GM18909 (cell line): ENCODE data around the gene TMEM271.

Experiments
- ATAC-seq: cut with Tn5 transposase; IDR thresholded peaks from one replicate; pipeline ENCODE4 v1.9.1; 2021; ENCODE audit warnings: mild to moderate bottlenecking; ENCODE audit not compliant: unreplicated experiment, poor library complexity

TMEM271 gene

DNA sequence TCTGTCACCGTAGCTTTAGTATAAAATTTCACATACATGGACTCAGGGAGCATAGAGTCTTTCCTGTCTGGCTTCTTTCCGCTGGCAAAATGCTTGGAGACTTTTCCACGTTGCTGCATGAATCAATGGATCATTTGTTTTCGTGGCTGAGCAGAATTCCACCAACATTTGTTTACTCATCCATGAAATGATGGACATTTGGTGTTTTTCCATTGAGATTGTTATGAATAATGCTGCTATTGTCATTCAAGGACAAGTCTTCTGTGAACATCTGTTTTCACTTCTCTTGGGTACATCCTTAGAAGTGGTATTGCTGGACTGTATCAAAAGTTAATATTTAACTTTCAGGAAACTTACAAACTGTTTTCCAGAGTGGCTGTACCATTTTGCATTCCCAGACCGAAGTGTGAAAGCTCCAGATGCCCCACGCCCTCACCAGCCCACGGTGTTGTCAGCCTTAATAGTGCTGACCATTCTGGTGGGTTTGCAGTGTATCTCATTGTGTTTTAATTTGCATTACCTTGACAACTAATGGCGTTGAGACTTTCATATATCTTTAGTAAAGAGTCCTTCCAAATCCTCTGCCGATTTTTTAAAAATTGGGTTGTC, 5.8 kb upstream of the TMEM271 start:
- ATAC-seq, result no peak

DNA sequence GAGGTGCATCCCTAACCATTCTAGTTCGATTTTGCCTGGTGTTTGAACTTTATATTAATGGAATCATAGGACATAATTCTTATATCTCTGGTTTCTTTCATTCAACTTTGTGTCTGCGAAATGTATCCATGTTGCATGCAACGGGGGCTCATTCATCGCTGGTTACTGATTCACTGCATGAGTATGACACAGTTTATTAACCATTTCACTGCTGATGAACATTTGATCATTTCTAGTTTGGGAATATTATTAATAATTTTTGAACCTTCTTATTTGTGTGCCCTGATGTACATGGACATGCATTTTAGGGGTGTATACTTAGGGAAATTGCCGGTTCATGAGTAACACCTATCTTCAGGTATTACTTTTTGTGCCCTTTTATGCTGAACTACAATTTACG, 5.1 kb upstream of the TMEM271 start:
- no peak for ATAC-seq

DNA sequence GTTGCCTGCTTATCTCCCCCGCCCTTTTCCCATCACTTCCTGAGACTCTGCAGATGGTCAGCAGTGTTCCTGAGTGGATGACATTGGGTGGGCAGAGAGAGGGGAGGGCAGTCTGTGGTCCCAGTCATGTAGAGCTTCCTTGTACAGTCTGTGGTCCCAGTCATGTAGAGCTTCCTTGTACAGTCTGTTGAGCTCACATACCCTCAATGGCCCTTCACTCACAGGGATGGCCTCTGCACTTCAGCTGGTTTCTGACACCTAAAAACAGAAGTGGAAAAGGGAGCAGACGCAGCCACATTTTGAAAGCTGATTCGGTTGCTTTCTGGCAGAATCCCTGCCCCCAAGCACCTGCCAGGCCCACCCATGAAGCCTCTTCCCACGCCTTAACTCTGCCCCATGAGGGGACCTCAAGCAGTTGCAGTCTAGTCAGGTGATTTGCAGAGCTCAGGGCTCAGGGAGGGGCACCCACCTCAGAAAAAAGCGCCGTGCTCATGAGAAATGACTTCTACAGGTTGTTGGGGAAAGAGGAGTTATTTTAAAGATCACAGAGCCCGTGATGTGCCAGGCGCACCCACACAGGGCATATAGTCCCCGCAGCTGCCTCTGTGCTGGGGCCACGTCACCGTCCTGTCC, 3.6 kb upstream of the TMEM271 start:
- ATAC-seq, result no peak

DNA sequence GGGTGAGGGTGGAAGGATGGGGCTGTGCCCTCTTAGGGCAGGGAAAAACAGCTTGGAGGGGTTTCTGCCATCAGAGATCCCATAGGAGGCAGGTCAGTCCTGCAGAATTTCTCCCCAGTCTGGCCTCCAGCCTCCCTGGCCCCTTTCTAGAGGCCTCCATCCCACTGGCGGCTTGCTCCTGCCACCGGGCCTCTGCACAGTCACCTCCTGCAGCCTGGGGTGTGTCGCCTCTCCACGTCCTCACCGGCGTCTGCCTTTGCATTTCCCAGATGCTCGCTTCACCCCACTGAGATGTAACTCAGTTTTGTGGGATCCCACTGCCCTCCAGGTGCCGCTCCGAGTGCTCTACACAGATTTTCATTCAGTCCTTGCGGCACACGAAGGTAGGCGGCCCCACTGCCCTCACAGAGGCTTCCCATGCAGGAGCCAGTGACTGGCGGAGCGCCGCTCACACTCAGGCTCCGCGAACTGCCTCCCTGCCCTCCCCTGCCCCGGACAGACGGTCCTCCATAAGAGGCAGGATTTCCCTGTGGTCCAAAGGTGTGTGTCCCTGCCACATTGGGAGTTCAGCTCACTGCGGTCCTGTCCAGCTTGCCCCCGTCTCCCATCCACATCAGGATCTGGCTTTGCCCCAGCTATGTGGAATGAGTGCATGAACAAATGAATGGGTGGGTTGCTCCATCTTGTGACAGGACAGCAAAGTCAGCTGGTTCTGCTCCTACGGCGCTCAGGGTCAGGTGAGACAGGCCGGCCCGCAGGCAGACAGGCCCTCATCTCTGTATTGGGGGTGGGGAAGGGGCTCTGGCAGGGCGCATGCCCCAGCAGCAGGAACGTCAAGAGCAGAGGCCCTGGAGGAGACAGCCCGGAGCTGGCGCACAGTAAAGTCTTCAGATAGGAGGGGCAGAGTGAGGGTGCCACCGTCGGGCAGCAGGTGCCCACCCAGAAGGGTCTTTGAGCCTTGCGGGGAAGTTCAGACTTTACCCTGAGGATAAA, 2.7 kb upstream of the TMEM271 start:
- ATAC-seq, result no peak

DNA sequence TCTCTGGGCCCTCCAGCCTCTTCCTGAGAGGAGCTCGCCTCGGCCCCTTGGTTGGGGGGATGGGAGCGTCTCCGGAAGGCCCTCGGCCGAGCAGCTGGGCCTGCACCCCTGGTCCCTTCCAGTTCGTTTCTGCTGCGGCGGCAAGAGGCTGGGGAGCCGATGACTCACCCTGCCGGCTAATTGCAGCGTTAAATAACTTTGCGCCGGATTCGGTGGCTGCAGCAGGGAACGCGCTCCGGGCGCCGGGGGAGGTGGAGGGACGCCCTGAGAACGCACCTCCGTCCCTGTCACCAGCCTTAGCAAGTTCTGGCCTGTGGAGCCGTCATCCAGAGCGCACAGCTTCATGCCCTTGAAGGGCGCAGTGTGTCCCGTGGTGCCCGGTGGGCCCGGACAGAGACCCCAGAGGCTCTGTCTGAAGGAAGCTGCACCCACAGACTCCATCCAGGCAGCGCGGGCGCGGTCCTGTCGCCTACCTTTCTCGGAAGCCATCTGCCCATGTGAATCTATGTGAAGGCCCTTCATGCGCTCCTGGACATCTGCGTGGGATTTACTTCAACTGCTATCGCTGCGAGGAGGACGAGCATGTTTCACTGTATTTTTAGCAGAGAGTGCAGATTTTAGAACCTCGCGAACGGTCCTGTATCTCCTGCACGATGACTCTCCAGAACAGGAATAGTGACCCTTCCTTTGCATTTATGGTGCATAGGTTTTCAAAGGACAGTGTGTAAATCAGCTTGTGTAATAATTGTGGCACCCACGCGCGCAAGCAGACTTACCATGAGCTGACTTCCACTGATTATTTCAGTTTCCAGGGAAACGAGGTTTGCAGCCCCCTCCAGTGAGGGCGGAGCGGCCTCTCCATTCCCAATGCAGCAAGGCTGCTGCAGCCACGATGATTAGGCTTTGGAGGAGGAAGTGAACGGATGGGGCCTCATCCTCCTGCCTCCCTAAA, 1.7 kb upstream of the TMEM271 start:
- no peak for ATAC-seq

DNA sequence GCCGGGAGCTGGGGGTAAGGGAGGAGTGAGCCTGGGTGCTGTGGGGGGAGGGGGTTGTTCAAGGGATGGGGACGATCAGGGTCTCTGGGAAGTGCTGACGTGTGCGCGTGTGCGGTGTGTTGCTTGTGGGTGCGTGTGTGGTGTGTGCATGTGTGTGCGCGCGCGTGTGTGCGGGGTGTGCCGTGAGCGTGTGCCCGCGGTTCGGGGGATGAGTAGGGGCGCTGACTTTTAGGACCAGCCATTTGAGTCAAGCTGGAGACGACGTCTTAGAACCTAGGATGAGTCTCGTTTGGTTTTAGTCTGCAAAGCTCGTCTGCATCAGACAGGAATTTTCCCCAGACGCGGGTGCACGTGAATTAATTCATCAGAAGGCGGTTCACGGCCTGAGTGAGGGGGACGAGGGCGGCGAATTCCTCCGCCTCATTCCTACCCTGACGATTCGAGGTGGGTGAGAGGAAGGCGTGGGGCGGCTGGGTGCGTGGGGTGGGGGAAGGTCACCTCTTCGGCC, 950 bp upstream of the TMEM271 start:
- ATAC-seq, result no peak

DNA sequence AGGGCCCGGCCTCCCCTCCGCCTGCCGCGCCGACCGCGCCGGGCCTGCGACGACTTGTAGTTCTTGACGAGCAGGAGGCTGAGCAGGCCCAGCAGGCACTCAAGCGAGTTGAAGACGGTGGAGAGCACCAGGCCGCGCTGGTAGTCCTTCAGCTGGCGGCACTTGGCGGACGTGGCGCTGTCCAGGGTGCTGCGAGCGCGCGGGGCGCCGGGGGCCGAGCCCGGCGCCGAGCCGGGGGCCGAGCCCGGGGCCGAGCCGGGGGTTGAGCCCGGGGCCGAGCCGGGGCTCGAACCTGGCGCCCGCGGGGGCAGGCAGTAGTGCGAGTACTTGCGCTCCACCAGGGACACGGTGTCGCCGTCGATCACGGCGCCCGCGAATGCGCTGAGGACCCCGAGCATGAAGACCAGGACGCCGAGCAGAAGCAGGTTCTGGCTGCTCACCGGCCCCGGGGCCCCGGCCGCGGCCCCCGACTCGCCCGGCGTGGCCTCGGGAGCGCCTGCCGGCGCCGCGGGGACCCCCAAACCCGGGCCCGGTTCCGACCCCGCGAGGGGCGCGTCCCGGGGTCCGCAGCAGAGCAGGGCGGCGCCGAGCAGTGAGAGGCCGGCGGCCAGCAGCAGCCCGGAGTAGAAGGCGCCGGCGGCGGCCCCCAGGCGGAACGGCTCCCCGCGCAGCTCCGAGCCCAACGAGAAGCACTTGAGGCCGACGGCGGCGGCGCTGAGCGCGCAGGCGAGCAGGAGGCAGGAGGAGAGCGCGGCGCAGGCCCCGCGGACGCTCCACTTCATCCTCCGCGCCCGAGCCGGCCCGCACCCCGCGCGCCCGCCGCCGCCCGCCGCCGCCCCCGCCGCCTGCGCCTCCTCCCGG, 584 bp downstream of the TMEM271 start:
- ATAC-seq, result no peak

DNA sequence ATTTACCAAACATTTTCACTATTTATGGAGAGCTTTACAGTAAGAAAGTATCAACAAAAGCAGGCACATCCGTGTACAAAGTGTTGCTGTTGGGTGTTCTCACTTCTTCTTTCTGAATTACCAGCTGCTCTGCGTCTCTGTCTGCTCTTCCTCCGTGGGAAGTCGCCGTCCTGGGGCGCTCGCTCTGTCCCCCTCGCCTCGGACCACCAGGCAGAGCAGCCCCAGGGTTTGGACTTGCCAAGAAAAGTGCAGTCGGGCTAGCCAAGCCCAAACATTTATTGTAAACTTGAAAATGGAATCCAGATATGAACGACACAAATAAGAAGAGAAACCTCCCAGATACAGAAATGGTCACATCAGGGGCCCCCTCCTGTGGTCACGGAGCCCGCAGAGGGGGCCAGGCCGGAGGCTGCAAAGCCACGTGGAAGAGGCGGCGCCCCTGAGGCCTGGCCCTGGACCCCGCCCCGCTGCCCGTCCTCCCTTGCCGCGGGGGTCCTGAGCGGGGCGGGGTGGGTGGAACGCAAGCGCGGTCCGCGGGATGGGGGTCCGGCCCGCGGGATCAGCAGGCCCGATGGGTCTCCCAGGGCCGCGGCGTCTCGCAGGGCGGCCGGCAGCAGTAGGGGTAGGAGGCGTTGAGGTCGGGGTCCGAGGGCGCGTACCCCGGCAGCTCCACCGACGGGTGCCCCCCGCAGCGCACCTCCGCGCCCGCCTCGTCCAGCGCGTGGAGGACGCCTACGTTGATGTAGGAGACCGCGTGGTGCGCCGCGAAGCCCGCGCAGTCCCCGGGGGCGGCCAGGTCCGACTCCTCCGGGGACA, 1.5 kb downstream of the TMEM271 start:
- no peak for ATAC-seq

DNA sequence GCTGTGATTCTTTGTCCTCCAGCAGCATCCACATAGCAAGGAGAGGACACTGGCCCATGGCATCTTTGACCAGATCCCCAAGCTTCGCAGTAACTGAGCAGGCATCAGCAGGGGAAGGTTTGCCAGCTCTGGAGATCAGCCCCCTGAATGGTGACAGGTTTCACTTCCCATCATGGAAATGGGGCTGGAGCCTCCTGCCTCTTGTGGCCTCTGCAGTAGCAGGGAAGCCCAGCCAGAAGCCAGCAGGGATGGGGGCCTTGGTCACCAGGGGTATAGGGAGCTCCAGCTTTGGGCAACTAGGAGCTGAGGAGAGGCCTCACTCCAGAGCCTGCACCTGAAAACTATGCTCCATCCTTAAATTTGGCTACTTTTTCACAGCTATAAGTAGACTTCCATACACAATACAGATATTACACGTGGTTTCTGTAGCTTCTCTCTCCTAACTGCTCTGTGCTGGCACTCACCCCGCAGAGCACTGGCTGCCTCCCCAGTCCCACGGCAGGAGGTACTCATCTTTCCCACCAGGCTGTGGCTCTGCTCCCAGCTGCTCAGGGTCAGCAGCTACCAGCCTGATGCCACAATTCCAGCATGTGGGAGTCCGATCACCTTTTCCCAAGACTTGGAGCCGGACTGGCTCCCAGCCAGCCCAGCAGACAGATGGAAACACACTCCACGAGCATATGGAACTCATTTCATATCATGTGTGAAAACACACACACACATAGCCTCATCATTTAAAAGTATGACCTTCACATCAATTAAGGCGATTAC, 2.8 kb downstream of the TMEM271 start:
- ATAC-seq, result no peak

DNA sequence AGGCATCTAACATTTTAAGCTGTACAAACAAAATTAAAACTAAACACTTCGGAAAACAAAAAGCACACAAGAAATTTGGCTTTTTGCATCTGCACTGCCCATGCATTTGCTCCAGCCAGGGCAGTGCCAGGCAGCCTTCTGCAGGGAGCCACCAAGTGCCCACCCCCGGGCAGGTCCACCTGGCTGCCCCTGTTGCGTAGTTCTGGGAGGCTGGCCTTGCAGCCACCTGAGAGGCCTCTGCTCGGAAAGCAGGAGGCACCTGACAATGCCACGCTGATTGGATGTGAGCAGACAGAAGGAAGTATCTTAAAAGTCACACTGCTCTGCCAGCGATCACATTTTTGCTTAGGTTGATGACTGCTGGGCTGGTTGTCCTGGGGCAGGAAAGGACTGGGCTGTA, 3.5 kb downstream of the TMEM271 start:
- ATAC-seq, result no peak

DNA sequence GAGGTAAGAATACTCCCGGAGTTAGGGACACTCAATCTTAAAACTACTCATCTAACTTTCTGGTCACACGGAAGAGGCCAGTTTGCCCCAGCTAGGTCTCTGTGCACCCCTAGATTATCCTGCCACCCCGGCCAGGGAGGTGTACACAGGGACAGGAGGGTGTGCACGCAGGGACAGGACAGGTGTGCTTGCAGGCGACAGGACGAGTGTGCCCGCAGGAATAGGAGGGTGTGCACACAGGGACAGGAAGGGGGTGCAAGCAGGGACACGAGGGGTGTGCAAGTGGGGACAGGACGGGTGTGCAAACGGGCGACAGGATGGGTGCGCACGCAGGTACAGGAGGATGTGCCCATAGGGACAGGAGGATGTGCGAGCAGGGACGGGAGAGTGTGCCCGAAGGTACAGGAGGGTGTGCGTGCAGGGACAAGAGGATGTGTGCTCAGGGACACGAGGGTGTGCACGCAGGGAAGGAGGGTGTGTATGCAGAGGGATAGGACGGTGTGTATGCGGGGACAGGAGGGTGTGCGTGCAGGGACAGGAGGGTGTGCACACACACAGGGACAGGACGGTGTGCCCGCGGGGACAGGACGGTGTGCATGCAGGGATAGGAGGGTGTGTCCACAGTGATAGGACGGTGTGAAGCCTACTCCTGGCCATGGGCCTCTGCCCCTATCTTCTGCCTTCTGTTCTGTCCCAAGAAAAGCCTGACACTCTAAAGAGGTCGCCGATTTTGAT, 4.1 kb downstream of the TMEM271 start:
- no peak for ATAC-seq

DNA sequence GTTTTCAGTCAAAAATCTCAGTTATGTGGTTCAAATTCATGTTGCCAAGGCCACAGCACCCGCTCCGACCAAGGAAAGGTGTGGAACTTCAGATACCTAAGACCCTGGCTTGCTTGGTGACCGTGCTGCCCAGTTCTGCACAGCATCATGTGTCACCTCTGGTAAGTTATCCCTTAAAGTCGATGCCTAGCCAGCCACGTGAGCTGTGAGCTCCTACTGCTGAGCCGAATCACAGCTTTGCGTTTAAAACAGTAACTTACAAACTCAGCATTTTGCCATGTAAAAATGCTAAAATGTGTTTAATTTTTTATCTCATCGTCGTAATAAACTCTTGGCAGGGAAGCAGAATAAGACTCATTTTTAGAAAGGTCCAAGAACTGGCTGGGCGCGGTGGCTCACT, 5.3 kb downstream of the TMEM271 start:
- no peak for ATAC-seq

DNA sequence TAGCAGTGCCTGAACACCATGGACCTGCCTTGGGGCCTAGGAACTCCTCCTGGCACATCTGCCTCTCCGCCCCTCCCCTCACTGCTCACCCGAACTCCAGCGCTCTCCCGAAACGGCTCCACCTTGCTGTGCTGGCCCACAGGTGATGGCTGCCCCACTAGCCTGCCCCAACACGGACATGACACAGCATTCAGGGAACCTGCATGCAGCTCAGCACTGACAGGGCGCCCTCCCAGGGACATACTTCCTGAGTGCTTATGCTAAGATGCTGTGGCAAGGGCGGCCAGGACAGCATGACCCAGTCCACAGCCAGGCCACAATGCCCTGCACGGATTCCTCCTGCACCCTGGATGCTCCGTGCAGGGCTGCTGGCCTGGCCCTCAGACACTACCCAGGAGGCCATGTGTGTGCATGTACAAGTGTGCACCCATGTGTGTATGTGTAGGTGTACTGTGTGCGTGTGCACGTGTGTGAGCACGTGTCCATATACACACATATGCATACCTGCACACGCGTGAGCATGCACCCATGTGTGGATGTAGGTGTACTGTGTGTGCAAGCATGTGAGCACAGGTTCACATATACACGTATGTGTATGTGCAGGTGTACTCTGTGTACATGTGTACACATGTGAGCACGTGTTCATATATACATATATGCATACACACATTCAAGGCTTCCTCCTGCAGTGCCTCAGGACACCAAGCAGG, 6.0 kb downstream of the TMEM271 start:
- no peak for ATAC-seq

DNA sequence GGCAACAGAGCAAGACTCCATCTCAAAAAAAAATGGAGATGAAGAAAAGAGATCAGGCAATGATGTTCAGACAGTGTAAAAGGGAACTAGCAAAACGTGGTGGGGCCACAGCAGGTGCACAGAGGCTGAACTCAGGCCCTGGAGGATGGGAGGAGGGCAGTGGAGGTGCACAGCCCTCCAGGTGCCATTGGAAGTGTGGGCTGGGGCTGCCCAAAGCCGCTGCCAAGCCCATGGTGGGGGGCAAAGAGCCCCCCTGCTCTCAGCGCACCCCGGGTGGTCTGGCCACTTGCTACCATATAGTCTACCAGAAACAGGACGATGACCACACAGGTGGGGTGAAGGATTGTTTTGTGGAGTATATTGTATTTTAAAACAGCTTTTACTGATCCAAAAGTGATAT, 7.1 kb downstream of the TMEM271 start:
- ATAC-seq, result no peak

DNA sequence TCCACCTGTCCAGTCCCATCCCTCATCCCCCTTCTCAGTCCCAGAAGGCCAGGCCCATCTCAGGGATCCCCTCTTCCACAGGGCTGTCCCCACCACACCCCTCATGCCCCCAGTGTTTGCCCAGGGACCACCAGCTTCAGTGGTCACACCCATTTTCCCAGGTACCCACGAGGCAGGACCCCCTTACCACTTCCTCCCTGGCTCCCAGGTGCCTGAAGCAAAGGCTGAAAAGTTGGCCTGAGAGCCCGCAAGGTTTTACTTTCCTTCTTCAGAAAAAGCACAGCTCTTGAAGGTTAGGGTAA, 7.8 kb downstream of the TMEM271 start:
- no peak for ATAC-seq
